Keratinocyte (primary cell): ENCODE results near the gene CFAP410.

ENCODE experiments used
- EZH2 ChIP-seq: IDR thresholded peaks from one replicate; pipeline ENCODE4 v1.6.1; 2012; ENCODE audit warnings: inconsistent platforms, mild to moderate bottlenecking, low read length, moderate library complexity
- TF ChIP-seq, protein P1 (sequence below), 3 experiments: IDR thresholded peaks in 1 of 3; conservative IDR thresholded peaks in 1 of 3; optimal IDR thresholded peaks in 1 of 3; 2 replicates in 2 of 3; 3 replicates in 1 of 3; pipeline versions ENCODE3 to v1.5.1; 2011; ENCODE audit warnings: low read length in 3 of 3, mild to moderate bottlenecking in 3 of 3, moderate library complexity in 2 of 3, control low read depth in 1 of 3, inconsistent platforms in 1 of 3; ENCODE audit not compliant: insufficient read depth in 2 of 3; ENCODE audit errors: extremely low read depth in 1 of 3

DNA sequence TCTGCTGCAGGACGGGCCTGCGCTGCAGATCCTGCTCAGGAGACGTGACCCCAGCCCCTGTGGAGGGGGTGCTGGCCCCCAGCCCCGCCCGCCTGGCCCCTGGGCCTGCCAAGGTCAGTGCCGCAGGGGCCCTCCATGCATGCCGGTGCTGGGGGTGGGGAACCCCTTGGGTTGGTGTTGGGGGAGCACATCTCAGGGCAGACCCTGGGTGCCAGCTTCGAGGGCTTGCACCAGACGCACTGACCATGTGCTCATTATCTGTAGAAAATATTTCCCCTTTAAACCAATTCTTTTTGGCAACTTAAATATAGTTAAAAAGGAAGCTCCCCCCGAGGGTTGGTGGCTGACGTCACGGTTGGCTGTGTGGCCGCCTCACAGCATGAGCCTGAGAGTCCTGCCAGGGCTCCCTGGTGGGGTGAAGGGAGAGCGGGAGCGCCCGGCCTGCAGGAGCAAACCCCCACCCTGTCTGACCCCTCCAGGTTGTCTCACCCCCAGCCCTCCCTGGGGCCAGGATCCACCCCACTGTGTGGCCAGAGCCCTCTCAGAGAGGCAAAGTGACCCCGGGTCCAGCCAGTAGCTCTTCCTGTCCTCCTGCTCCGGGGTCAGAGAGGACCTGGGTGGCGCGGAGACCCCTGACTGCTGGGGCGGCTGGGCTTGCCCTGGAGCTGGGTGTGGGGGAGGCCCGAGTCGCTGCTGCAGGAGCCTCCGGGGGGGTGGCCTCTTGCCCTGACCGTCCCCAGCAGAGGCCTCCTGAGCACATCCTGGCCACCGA, 44.6 kb downstream of the CFAP410 start:
- TF ChIP-seq, protein P1, sequence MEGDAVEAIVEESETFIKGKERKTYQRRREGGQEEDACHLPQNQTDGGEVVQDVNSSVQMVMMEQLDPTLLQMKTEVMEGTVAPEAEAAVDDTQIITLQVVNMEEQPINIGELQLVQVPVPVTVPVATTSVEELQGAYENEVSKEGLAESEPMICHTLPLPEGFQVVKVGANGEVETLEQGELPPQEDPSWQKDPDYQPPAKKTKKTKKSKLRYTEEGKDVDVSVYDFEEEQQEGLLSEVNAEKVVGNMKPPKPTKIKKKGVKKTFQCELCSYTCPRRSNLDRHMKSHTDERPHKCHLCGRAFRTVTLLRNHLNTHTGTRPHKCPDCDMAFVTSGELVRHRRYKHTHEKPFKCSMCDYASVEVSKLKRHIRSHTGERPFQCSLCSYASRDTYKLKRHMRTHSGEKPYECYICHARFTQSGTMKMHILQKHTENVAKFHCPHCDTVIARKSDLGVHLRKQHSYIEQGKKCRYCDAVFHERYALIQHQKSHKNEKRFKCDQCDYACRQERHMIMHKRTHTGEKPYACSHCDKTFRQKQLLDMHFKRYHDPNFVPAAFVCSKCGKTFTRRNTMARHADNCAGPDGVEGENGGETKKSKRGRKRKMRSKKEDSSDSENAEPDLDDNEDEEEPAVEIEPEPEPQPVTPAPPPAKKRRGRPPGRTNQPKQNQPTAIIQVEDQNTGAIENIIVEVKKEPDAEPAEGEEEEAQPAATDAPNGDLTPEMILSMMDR (optimal IDR thresholded peaks at IDR 0.05 in 1 of 3, IDR thresholded peaks at IDR 0.05 in 1 of 3, conservative IDR thresholded peaks at IDR 0.05 in 1 of 3; ENCODE audit: extremely low read depth in 1 of 3, insufficient read depth in 2 of 3, low read length in 3 of 3), result no peak
- TF ChIP-seq EZH2, result no peak
